Daoy (cell line): ENCODE measurements around the gene STING1. TPM values are rescaled to one million over a fixed set of nuclear protein-coding genes. Genes with fewer than 3 reads are reported as not detected.
"Not testable (repeated sequence)": the region's sequence is repeated elsewhere in the genome, so short reads cannot be mapped to it uniquely, and the experiment has no call there.

Source experiments
- DNase-seq: peaks from one replicate; pipeline ENCODE4 v3.0.0-alpha.2; 2015; ENCODE audit warnings: low read depth
- total RNA-seq: library from RNA; depleted of rRNA; stranded (reverse); fragments of >200 nt; shearing (Covaris generic); gene quantifications from 2 replicates; pipeline ENCODE4 v1.2.3, GENCODE V29; 2014; rRNA removed

Gene STING1
- total RNA-seq, 1 experiment from 2014 or later: 8.2 TPM

DNA sequence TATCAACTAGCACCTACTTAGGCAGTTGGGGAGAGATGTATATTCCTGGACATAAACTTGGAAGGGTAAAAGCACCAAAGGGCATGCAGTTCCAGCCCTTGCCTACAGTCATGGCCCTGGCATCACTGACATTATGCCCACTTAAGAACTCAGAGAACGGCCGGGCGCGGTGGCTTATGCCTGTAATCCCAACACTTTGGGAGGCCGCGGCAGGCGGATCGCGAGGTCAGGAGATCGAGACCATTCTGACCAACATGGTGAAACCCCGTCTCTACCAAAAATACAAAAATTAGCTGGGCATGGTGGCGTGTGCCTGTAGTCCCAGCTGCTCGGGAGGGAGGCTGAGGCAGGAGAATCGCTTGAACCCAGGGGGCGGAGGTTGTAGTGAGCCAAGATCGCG is 42.1 kb downstream of the STING1 start:
- not testable (repeated sequence) for DNase-seq

DNA sequence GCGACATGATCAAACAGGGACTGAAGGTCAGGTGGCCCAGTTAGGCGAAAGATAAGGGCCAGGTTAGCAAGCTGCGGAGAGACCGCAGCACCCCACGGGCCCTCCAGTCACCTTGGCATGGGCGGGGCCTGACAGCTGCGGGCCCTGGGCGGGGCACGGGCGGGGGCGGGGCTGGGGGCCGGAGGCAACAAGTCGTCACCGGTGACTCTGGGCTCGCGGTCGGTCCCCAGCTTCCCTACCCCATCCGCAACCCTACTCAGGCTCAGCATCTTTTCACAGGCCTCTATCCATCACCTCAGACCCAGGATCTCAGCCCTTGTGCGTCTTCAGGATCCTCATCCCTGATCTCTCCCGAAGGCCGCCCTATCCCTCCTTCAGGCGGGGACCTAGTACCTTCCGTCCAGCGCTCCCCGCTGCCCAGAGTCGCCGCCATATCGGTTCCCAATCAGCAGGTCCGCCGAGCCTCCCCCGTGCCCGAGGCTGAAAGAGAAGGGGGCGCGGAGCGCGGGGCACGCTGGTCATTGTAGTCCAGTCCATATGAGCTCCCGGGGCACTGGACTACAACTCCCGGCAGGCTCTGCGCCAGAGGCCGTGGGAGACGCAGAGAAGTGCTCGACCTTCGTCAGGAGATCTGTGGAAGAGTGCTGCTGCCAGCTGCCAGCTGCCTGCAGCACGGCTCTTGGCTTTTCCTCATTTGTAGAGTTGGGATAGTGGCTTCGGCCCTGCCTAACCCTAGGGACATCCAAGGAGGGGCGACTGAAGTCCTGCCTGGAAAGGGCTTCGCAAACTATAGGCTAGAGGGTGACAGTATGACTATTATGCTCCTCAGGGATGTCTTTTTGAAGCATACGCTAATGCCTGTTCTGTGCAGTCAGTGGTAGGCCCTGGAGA is 43.3 kb downstream of the STING1 start, which contains the start of gene DNAJC18:
Gene DNAJC18, minus strand, starts transcription at position 513 of the 891 bp plus-strand sequence. Its CDS starts 80 bp downstream, at position 433.
- DNase-seq: peak; percentile 93

DNA sequence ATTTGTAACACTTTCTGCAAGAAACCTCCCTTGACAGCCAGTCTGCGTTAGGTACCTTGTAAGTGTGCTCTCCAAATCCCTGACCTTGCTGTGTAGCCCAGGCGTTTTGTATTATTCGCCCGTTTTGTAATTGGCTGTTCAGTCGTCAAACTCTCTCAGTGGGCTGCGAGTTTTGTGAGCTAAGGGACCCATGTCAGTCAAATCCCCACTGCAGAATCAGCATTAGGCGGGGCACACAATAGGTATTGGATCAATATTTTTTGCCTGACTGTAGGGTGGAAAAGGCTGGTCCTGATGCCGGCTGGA is 43.9 kb downstream of the STING1 start:
- DNase-seq: no peak

DNA sequence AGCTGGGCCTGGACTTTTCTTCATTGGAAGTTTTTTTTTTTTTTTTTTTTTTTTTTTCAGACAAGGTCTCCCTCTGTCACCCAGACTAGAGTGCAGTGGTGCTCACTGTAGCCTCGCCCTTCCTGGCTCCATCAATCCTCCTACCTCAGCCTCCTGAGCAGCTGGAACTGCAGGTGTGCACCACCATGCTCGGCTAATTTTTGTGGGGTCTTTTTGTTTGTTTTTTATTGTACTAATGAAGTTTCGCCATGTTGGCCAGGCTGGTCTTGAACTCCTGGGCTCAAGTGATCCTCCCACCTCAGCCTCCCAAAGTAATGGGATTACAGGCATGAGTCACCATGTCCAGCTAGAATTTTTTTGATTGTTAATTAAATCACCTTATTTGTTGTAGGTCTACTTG is 46.9 kb downstream of the STING1 start:
- DNase-seq: no peak

DNA sequence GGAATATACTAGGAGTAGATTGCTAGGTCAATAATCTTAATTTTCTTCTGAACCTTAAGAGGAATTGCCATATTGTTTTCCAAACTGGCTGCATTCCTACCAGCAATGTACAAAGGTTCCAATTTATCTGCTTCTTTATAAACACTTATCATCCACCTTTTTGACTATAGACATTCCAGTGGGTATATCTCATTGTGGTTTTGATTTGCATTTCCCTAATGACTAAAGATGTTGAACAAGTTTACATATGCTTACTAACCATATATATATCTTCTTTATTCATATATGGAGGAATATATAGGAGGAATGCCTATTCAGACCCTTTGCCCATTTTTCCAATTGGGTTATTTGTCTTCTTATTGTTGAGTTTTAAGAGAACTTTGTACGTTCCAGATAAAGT is 50.9 kb downstream of the STING1 start:
- no peak for DNase-seq

DNA sequence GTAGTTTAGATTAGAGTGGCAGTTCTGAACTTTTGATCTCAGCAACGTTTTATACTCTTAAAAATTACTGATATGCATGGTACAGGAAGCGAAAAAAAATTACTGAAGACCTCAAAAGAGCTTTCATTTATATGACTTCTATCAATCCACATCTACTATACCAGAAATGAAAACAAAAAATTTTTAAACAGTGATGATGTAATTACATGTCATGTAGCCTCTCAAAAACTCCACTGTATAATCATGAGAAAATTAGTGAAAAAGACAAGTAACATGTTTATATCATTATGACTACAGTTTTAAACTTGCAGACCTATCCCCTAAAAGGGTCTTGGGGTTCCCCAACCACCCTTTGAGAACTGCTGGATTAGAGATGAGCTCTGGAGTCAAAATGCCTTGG is 52.5 kb downstream of the STING1 start:
- DNase-seq: no peak

DNA sequence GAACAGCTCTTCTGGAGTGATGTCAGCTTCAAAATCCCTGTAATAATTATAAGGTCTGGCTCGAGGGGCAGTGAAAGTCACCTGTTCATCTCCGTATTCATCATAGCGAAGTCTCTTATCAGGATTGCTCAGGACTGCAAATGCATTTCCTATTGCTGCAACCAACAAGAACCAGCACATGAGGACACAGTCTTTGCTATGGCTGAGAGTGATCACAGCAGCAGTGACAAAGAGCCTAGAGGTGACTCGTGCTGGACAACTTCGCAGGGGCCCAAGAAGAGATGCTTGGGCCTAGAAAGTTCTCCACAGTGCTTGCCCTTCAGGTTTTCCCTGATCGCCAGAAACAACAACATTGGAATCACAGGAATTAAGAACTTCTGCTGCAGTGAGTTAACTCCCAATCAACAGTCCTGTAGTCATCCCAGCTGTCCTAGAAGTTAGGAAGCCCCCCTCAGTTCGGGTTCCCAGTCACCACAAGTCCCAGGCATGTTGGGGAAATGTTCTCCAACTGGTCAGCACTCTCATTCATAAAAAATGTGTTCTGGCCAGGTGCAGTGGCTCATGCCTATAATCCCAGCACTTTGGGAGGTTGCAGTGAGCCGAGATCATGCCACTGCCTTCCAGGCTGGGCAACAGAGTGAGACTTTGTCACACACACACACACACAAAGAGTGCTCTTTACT is 56.2 kb downstream of the STING1 start:
- no peak for DNase-seq

Other genes with a start within 250 kb of the STING1 start
- 333 and 391 TPM in 2 replicates for gene MATR3, start 189.0 kb downstream of the STING1 start, total RNA-seq
- gene PAIP2, start 140.9 kb downstream of the STING1 start, total RNA-seq: 94.9 and 102 TPM in 2 replicates
- gene SLC23A1, start 99.5 kb downstream of the STING1 start, total RNA-seq: not detected in 2 replicates
- gene MZB1, start 92.8 kb downstream of the STING1 start, total RNA-seq: not detected in 2 replicates
- gene PROB1, start 87.7 kb downstream of the STING1 start, total RNA-seq: 0.09 and 0.17 TPM in 2 replicates
- 4.9 and 28.9 TPM in 2 replicates for gene SPATA24, start 78.7 kb downstream of the STING1 start, total RNA-seq
- 5.6 and 11.8 TPM in 2 replicates for gene DNAJC18, start 43.2 kb downstream of the STING1 start, total RNA-seq
- 0.23 and 2.4 TPM in 2 replicates for gene ECSCR, start 20.0 kb downstream of the STING1 start, total RNA-seq
- not detected in 2 replicates for gene SMIM33, start 11.8 kb downstream of the STING1 start, total RNA-seq
- 99.5 and 140 TPM in 2 replicates for gene UBE2D2, start 78.6 kb upstream of the STING1 start, total RNA-seq
- 199 and 205 TPM in 2 replicates for gene CXXC5, start 165.6 kb upstream of the STING1 start, total RNA-seq